GM21381 (cell line): ENCODE results near the gene CDH15.
"Not testable (repeated sequence)": the region's sequence is repeated elsewhere in the genome, so short reads cannot be mapped to it uniquely, and the experiment has no call there.

Experiments used
- ATAC-seq: cut with Tn5 transposase; IDR thresholded peaks from one replicate; pipeline ENCODE4 v1.9.1; 2021; ENCODE audit warnings: mild to moderate bottlenecking, moderate library complexity; ENCODE audit not compliant: unreplicated experiment

Gene CDH15

DNA sequence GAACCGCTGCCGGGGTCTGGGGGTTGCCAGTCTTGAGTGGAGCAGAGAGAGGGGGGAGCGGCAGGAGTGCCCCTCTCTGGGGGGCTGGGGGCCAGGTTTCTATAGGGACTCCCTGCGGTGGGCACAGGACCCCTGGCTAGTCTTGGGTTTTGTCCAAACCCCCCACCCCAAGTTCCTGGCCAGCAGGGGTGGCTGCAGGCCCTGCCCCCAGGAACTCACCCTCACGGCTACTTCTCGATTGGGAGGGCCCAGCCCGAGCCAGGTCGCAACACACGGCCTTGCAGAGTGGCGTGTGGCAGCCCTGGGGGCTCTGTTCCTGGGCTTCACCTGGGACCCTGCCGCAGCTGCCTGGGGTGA, 601 bp downstream of the CDH15 start:
- ATAC-seq: no peak

- no peak for ATAC-seq
These were observed 1.1 kb downstream of the CDH15 start for GRCh38 chr16:89172528-89173173.

DNA sequence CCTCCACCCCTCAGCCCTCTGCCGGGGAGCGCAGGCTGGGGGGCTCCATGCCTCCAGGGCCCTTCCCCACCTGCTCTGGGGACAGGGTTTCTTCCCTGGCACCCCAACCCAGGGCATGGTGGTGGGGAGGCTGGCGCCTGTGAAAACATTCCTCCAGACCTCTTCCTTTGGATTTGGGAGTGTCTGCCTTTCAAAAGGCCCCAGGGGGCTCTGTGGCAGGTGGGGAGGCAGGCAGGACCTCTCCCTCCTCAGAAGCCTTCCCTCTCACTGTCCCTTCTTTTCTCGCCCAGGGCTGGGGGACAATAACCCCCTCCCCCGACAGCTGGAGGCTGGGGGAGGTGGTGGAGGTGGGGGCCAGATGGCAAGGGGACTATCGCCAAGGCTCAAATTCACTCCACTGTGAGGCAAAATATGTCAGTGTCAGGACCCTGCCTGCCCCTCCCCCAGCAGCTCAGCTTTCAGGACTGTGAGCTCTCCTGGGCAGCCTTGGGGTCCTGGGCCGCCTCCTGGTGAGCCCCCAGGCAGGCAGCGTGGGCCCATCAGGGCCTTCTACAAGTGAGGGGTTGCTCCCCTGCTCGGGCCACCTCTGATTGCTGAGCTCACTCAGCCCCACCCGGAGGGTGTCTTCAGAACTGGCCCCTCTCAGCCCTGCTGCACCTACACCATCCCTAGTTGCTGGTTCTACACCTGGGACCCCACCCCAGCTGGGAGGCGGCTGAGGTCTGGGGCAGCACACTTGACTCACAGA, 1.8 kb downstream of the CDH15 start:
- no peak for ATAC-seq

GRCh38 chr16:89174055-89174827, 2.7 kb downstream of the CDH15 start:
- ATAC-seq: no peak

DNA sequence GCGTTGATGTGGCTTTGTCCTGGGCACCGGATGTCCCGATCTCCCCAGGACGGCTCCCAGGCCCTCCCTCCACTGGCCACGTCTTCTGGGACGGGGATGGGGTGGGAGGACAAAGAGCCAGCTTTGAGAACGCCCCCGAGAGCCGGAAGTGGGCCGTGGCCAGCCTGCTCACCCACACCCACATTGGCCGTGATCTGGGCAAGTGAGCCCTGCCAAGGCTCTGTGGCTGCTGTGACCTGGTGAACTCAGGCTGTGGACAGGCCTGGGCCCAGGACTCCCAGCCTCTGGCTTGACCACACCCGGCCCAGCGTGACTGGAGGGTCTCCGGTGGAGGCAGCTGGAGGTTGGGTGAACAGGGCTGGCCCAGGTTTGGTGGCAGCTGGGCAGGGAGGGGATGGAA, 3.3 kb downstream of the CDH15 start:
- no peak for ATAC-seq

GRCh38 chr16:89175280-89176146, 4.0 kb downstream of the CDH15 start:
- ATAC-seq: no peak

DNA sequence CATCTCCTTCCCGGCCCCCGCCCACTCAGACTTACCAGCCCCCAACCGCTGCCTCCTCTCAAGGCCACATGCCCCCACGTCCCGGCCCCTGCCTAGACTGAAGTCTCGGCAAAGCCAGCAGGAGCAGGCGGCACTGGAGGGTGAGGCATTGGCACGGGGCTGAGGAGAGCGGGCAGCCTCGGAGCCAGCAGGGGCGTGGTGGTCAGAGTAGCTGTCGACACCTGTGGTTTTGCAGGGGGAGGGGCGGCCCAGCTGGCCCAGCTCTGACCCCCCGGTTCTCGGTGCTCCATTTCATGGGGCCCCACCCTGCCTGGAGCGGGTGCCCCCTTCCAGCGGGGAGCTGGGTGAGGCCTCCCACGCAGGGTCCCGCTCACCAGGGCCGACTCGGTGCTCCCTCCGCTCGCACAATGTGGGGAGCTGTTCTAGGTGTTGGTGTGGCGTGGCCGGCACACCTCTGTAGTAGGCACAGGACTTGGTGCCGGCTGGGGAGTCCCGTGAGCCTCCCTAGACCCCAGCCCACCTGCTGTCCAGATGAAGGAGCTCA, 4.7 kb downstream of the CDH15 start:
- ATAC-seq: no peak

DNA sequence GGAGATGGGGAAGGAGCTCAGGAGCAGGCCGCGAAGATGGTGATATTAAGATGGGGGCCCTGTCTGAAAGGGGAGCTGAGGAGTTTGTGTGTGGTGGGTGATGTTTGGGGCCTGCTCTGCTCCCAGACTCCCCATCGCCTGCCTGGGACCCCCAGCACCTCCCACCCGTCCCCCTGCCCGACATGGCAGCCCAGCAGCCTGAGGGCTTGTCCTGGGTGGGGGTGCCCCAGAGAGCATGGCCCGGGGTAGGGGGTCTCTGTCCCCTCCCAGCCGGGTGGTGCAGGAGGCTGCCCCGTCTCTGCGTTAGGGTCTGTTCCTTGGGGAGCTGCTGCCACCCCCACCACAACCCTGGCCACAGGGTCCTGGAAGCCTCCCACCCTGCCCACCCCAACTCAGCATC, 5.2 kb downstream of the CDH15 start:
- ATAC-seq: no peak

GRCh38 chr16:89177501-89177900, 6.0 kb downstream of the CDH15 start:
- ATAC-seq: no peak

- no peak for ATAC-seq
These were observed 7.1 kb downstream of the CDH15 start for GRCh38 chr16:89178453-89179147.

DNA sequence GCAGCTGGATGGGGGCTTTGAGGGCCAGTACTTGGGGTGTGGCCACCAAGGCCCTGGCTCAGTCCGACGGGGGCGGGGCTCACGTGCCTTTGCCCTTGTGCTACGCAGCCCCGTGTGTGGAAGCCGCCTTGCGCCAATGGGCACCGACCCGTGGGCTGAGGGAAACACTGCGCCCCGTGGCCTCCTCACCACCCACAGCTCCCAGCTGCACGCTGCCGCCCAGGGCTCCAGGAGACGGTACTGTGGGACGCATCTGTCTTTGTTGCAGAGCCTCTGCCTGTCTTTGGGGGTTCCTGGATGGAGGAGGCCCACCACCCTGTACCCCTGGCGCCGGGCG, 7.6 kb downstream of the CDH15 start:
- no peak for ATAC-seq

- ATAC-seq: no peak
These were observed 8.2 kb downstream of the CDH15 start for GRCh38 chr16:89179656-89180315.

- ATAC-seq: no peak
These were observed 11.9 kb downstream of the CDH15 start for GRCh38 chr16:89183463-89183862.

DNA sequence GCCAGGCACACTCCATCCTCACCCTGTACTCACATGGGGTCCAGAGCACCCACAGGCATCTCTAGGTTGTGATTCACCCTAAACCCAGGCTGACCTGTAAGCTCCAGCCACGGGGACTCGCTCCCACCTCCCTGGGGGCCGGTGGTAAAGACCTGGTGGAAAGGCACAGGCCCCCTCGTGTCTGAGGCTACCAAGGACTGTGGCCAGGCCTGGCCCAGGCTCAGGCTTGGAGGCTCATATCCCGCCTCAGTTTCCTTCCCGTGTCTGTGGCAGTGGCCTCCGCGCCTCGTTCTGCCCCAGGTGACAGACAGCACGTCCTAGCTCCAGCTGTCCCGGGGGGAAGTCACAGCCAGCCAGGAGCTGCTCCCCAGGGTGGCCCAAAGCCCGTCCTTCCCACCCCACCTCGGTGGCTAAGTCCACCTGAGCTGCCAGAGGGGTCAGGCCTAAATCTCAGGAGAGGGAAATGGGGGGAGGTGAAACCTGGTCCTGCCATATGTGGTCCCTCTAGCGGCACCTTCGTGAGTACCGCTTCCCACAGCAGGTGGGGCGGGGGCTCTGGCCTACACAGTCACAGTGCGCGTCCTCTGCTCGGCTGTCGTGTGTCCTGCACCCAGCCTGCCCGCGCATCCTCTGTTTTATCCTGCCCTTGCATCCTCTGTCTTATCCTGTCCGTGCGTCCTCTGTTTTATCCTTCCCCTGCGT, 12.6 kb downstream of the CDH15 start:
- ATAC-seq: no peak

DNA sequence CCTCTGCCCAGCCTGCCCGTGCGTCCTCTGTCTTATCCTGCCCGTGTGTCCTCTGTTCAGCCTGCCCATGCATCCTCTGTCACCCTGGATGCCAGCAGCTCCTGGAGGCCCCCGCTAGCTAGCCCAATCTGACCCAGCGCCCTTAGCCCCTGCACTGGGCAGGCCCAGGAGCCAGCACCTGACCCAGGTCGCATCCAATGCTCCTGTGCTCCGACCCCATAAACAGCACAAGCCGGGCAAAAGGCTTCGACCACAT, 13.1 kb downstream of the CDH15 start:
- no peak for ATAC-seq

DNA sequence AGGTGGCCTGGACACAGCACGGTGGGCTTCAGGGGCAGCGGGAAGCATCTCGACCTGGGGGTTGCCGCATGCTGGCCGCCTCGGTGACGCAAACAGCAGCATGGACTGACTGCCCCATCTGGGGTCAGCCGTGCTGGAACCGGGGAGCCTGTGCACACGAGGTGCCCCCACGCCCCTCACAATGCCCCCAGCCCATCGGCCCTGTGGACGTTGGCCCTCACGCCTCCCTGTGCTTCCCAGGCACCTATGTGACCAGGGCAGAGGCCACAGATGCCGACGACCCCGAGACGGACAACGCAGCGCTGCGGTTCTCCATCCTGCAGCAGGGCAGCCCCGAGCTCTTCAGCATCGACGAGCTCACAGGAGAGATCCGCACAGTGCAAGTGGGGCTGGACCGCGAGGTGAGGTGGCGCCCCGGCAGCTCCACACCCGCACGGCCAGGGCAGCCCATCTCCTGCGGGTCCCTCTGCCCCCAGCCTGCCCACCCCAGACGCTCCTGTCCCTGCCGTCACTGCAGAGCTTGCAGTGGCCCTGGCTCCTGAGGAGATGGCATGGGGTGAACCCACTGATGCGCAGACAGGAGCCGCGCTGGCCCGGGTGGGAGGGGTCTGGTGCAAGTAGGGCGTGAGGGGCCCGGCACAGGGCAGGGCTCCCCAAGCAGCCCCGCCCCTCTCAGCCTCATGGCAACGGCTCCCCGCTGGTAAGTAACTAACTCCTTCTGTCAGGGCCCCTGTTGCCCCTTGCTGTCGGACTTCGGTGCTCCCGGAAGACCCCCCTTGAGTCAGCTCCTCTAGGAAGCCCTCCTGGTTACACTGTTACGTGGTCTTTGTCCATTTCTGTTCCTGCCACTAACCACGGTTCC, 13.6 kb downstream of the CDH15 start:
- ATAC-seq: no peak

DNA sequence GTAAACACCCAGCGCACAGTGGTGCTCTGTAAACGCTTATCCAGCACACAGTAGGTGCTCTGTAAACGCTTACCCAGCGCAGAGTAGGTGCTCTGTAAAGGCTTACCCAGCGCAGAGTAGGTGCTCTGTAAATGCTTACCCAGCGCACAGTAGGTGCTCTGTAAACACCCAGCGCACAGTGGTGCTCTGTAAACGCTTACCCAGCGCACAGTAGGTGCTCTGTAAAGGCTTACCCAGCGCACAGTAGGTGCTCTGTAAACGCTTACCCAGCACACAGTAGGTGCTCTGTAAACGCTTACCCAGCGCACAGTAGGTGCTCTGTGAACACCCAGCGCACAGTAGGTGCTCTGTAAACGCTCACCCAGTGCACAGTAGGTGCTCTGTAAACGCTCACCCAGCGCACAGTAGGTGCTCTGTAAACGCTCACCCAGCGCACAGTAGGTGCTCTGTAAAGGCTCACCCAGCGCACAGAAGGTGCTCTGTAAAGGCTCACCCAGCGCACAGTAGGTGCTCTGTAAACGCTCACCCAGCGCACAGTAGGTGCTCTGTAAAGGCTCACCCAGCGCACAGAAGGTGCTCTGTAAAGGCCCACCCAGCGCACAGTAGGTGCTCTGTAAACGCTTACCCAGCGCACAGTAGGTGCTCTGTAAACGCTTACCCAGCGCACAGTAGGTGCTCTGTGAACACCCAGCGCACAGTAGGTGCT, 14.5 kb downstream of the CDH15 start:
- ATAC-seq: not testable (repeated sequence)

GRCh38 chr16:89186593-89187031, 15.1 kb downstream of the CDH15 start:
- not testable (repeated sequence) for ATAC-seq
